HepG2 (cell line): Measurements from ENCODE around the gene IP6K1. TPM values are rescaled to one million over a fixed set of nuclear protein-coding genes. Genes with fewer than 3 reads are reported as not detected.

Source experiments
- ATAC-seq: fragments of 200-7000 bp; cut with Tn5 transposase; 3 replicates; pipeline ENCODE4 v1.9.1; 2020; ENCODE audit warnings: mild to moderate bottlenecking, moderate library complexity
- BruUV-seq: library from RNA; stranded (reverse); fragments of 400-500 nt; replicated peaks from 2 replicates; lab custom pipeline; 2021; lab: Mats Ljungman, UMichigan
- CTCF ChIA-PET: fragments of 300-600 bp; formaldehyde crosslinking; extraction: SDS; loops from one replicate; lab custom pipeline; 2021; ENCODE audit warnings: low total read pairs, inconsistent platforms, low intra/inter-chr PET ratio; lab: Yijun Ruan, JAX
- POLR2A ChIA-PET: fragments of 350-600 bp; sonication (Branson Sonifier 250); formaldehyde crosslinking; loops from one replicate; lab custom pipeline; 2020; ENCODE audit warnings: antibody characterized with exemption, inconsistent platforms; lab: Yijun Ruan, JAX
- DNase-seq: peaks from one replicate; pipeline ENCODE4 v3.0.0-alpha.2; 2015; ENCODE audit warnings: low spot score
- FAIRE-seq: peaks from 3 replicates; lab custom pipeline; 2011; peaks lifted over from hg19 to GRCh38; lab: Jason Lieb, UNC
- H2AFZ ChIP-seq: one replicate; pipeline ENCODE4 v1.6.1; 2011; ENCODE audit warnings: low read length, inconsistent platforms
- H3K27ac ChIP-seq: fragments of 300-600 bp; 3 replicates; pipeline ENCODE4 v1.8.0; 2011; ENCODE audit warnings: mixed run types, mild to moderate bottlenecking, mixed read lengths, low read length, inconsistent platforms; ENCODE audit not compliant: insufficient read depth; ENCODE audit errors: extremely low read length
- H3K27me3 ChIP-seq, 2 experiments: fragments of 200-600 bp in 1 of 2; 2 replicates in 1 of 2; 3 replicates in 1 of 2; pipeline versions ENCODE4 v1.6.0 to v1.8.0; 2011; ENCODE audit warnings: low read length in 2 of 2, mild to moderate bottlenecking in 2 of 2, moderate library complexity in 2 of 2, inconsistent platforms in 1 of 2; ENCODE audit not compliant: insufficient read depth in 2 of 2, control insufficient read depth in 1 of 2
- H3K36me3 ChIP-seq, 2 experiments: fragments of 200-600 bp in 1 of 2; replicated peaks in 1 of 2; 2 replicates in 1 of 2; 3 replicates in 1 of 2; pipeline versions ENCODE4 v1.5.1 to v1.8.0; 2011; ENCODE audit warnings: low read length in 2 of 2, inconsistent platforms in 1 of 2; ENCODE audit not compliant: insufficient read depth in 2 of 2, control insufficient read depth in 1 of 2
- H3K4me1 ChIP-seq: 2 replicates; pipeline ENCODE4 v1.5.1; 2012; ENCODE audit warnings: low read length, inconsistent platforms; ENCODE audit not compliant: insufficient read depth
- H3K4me2 ChIP-seq: 2 replicates; pipeline ENCODE4 v1.6.0; 2011; ENCODE audit warnings: low read depth, low read length, inconsistent platforms
- H3K4me3 ChIP-seq, 3 experiments: fragments of 200-600 bp in 1 of 3; sonication (generic), shearing (Covaris generic) in 1 of 3; replicated peaks in 1 of 3; 2 replicates each; pipeline ENCODE4 v1.5.1; 2011 to 2016; ENCODE audit warnings: low read length in 3 of 3, inconsistent platforms in 2 of 3, low read depth in 2 of 3, mild to moderate bottlenecking in 2 of 3, control low read depth in 1 of 3, mixed read lengths in 1 of 3; ENCODE audit not compliant: insufficient read depth in 1 of 3
- H3K79me2 ChIP-seq: one replicate; pipeline ENCODE4 v1.6.1; 2011; ENCODE audit warnings: low read length, inconsistent platforms; ENCODE audit not compliant: insufficient read depth
- H3K9ac ChIP-seq: 2 replicates; pipeline ENCODE4 v1.6.0; 2011; ENCODE audit warnings: mild to moderate bottlenecking, low read depth, low read length, inconsistent platforms; ENCODE audit not compliant: insufficient read depth
- H3K9me3 ChIP-seq: 2 replicates; pipeline ENCODE4 v1.5.1; 2012; ENCODE audit warnings: mild to moderate bottlenecking, low read length
- H4K20me1 ChIP-seq: 2 replicates; pipeline ENCODE4 v1.6.0; 2011; ENCODE audit warnings: inconsistent platforms, mild to moderate bottlenecking, low read length, moderate library complexity; ENCODE audit not compliant: insufficient read depth
- AKAP8 ChIP-seq: sonication (generic); formaldehyde crosslinking; IDR thresholded peaks from 2 replicates; pipeline ENCODE4 v1.5.1; 2020; ENCODE audit warnings: mild to moderate bottlenecking, missing genetic modification reagents
- CHD2 ChIP-seq: IDR thresholded peaks from 2 replicates; pipeline ENCODE4 v1.6.1; 2011; ENCODE audit warnings: low read depth, low read length, improper control_type of control experiment
- POLR2G ChIP-seq: fragments of 200-400 bp; formaldehyde crosslinking; IDR thresholded peaks from 2 replicates; pipeline ENCODE4 v1.6.1; 2018; ENCODE audit warnings: mild to moderate bottlenecking, low read depth, low read length, moderate library complexity
- SSRP1 ChIP-seq: IDR thresholded peaks from 2 replicates; pipeline ENCODE4 v1.6.1; 2016; ENCODE audit warnings: control low read depth
- ZNF34 ChIP-seq: sonication (generic); formaldehyde crosslinking; IDR thresholded peaks from 2 replicates; pipeline ENCODE4 v1.4.0; 2020; ENCODE audit warnings: mild to moderate bottlenecking, missing genetic modification reagents, borderline replicate concordance
- ZNF780A ChIP-seq: sonication (generic); formaldehyde crosslinking; IDR thresholded peaks from 2 replicates; pipeline ENCODE4 v1.8.0; 2022; ENCODE audit warnings: mild to moderate bottlenecking, missing genetic modification reagents, moderate library complexity
- WGBS: methylation state at CpG from one replicate; pipeline ENCODE4 v1.1.6; 2017; ENCODE audit warnings: low lambda C conversion rate; 5-methylcytosine and 5-hydroxymethylcytosine counted together
- in situ Hi-C: cut with HindIII; loops from 2 replicates; pipeline ENCODE4 v1.10.0; 2017; ENCODE audit warnings: low pct_unique_long_range_greater_than_20kb; ENCODE audit not compliant: extremely low pct_ligation_motif_present
- intact Hi-C: fragments of 100-400 bp; cut with micrococcal nuclease; formaldehyde crosslinking; loops from one replicate; pipeline ENCODE4 v1.10.0; 2022; ENCODE audit not compliant: unreplicated experiment
- polyA plus RNA-seq, 8 experiments: library from polyadenylated mRNA; depleted of rRNA in 3 of 8; stranded (reverse) in 7 of 8; unstranded in 1 of 8; fragments of >200 nt; fragmentation: Illumina TruSeq in 4 of 8; extraction: Trizol in 4 of 8; gene quantifications; 2 replicates each; pipeline versions ENCODE4 v1.2.1 to v1.2.3, GENCODE V29; 2011 to 2016; ENCODE audit warnings: low read depth in 4 of 8, missing spikeins in 1 of 8, mixed read lengths in 1 of 8; ENCODE audit not compliant: insufficient read depth in 1 of 8
- total RNA-seq, 5 experiments: library from RNA; depleted of rRNA; stranded (reverse); fragments of >200 nt; fragmentation: Illumina TruSeq; extraction: Trizol; gene quantifications; 2 replicates each; pipeline ENCODE4 v1.2.3, GENCODE V29; 2016; ENCODE audit warnings: low read depth in 1 of 5
- TF ChIP-seq, protein P1 (sequence below), 2 experiments: sonication (generic) in 1 of 2; formaldehyde crosslinking in 1 of 2; IDR thresholded peaks; 2 replicates each; pipeline versions ENCODE4 v1.5.1 to v1.6.1; 2011 to 2020; ENCODE audit warnings: borderline replicate concordance in 1 of 2, low read depth in 1 of 2, low read length in 1 of 2, mild to moderate bottlenecking in 1 of 2, missing genetic modification reagents in 1 of 2, moderate library complexity in 1 of 2

The IP6K1 gene
- total and polyA plus RNA-seq, 2 of the 13 experiments (the other 11 are each of a cell fraction or from before 2014, with no cell fraction given), result 17.7 to 29.7 TPM

GRCh38 chr3:49723296-49723627 lies 63.1 kb downstream of the IP6K1 start (continued):
- TF ChIP-seq ZNF34, result no peak
- TF ChIP-seq, protein P1, sequence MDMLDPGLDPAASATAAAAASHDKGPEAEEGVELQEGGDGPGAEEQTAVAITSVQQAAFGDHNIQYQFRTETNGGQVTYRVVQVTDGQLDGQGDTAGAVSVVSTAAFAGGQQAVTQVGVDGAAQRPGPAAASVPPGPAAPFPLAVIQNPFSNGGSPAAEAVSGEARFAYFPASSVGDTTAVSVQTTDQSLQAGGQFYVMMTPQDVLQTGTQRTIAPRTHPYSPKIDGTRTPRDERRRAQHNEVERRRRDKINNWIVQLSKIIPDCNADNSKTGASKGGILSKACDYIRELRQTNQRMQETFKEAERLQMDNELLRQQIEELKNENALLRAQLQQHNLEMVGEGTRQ (IDR thresholded peaks at IDR 0.05; ENCODE audit: low read depth, low read length), result peak; percentile 75
- TF ChIP-seq, protein P1 (CRISPR knock-in tag; IDR thresholded peaks at IDR 0.05; ENCODE audit: borderline replicate concordance), result peak; percentile 71; the same call in 1 of the 2 replicates
- 0 out of 2 replicates have a peak, but pooled peaks have one; percentile 8 for TF ChIP-seq AKAP8 (CRISPR knock-in tag)
- peak; percentile 62; the same call in 1 of the 2 replicates for TF ChIP-seq ZNF780A (CRISPR knock-in tag)

DNA sequence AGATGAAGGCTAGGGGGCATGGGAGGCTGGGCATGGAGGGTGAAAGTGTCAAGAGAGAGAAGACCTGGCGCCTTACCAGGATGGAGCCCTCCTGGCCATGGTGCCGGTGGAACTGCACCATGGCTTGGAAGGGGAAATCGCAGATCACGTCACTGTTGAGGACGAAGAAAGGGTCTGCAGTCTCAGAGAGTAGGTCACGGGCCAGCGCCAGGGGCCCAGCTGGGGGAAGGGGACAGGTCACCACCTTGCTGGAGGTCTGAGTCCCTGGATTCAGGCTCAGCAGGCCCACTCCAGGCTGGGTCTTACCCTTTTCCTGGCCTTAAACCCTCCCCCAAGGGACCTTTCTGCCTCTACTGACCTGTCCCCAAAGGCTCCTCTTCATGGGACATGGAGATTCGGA lies 63.4 kb downstream of the IP6K1 start:
- POLR2A ChIA-PET, result no interaction called here
- no TSS peak for BruUV-seq
- H3K79me2 ChIP-seq, result peaks cover 13% of the 10 kb centered on the region
- H3K4me1 ChIP-seq, result peaks cover 21% of the 10 kb centered on the region
- 80% methylated on average over 6 of the region's 8 CpGs for WGBS
- DNase-seq, result no peak
- intact Hi-C loops, result no loop called here
- peaks cover 17 to 36% of the 10 kb centered on the region in 2 experiments for H3K36me3 ChIP-seq
- no peaks in the 10 kb centered on the region for H3K9me3 ChIP-seq
- H4K20me1 ChIP-seq, result no peaks in the 10 kb centered on the region
- in situ Hi-C loops, result no loop called here
- peak overlapping the region; percentile 88 for H3K4me2 ChIP-seq
- FAIRE-seq, result no peak
- peak overlapping the region; percentile 95 for H3K9ac ChIP-seq
- no peaks in the 10 kb centered on the region for H3K27me3 ChIP-seq
- peak overlapping the region; percentile 87 for H3K27ac ChIP-seq
- TF ChIP-seq CHD2 (no peak), SSRP1 (CRISPR knock-in tag) (0 out of 2 replicates have a peak, but pooled peaks have one; percentile 9), POLR2G (0 out of 2 replicates have a peak, but pooled peaks have one; percentile 19)
- H2AFZ ChIP-seq, result no peak overlapping the region
- no peak for ATAC-seq
- peak overlapping the region; percentile 80 to 100 (median 97); a peak in 5 of 6 replicates for H3K4me3 ChIP-seq
- CTCF ChIA-PET, result no interaction called here
